Fibroblast of skin of right biceps (primary cell): ENCODE measurements around the gene SENP3.
"Not testable (repeated sequence)": the region's sequence is repeated elsewhere in the genome, so short reads cannot be mapped to it uniquely, and the experiment has no call there.

Experiments used
- DNase-seq: peaks from one replicate; pipeline ENCODE4 v3.0.0-alpha.2; 2013

SENP3 gene

DNA sequence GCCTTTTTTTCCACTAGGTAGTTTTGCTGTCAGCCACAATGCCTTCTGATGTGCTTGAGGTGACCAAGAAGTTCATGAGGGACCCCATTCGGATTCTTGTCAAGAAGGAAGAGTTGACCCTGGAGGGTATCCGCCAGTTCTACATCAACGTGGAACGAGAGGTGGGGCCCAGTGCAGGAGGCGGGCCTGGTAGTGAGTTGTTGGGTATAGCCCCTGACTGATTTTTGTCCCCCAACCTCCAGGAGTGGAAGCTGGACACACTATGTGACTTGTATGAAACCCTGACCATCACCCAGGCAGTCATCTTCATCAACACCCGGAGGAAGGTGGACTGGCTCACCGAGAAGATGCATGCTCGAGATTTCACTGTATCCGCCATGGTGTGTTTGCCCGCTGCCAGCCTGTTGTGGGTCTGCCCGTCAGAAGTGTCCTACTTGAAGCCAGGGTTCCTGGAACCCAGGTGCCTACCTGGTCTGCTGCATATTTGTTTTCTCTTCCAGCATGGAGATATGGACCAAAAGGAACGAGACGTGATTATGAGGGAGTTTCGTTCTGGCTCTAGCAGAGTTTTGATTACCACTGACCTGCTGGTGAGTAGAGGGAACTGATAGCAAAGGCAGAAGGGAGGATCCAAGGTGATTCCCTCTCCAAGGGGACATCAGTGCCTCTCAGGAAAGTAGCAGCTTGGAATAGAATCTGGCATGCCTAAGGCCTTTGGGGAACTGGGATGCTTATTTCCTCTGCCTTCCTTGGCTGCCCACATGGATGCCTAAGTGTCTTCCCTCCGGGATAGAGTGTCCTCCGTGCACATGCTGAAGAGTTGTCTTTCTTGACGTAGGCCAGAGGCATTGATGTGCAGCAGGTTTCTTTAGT is 15.8 kb downstream of the SENP3 start:
- no peak for DNase-seq

DNA sequence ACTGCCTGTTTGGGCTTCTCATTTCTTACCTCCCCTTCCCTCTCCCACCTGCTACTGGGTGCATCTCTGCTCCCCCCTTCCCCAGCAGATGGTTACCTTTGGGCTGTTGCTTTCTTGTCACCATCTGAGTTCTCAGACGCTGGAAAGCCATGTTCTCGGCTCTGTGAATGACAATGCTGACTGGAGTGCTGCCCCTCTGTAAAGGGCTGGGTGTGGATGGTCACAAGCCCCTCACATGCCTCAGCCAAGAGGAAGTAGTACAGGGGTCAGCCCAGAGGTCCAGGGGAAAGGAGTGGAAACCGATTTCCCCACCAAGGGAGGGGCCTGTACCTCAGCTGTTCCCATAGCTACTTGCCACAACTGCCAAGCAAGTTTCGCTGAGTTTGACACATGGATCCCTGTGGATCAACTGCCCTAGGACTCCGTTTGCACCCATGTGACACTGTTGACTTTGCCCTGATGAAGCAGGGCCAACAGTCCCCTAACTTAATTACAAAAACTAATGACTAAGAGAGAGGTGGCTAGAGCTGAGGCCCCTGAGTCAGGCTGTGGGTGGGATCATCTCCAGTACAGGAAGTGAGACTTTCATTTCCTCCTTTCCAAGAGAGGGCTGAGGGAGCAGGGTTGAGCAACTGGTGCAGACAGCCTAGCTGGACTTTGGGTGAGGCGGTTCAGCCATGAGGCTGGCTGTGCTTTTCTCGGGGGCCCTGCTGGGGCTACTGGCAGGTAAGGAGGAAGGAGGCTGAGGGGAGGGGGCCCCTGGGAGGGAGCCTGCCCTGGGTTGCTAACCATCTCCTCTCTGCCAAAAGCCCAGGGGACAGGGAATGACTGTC is 17.5 kb downstream of the SENP3 start, which contains the start of gene CD68:
Gene CD68, plus strand, starts transcription at position 638 of the 833 bp plus-strand sequence. Its CDS starts 40 bp downstream, at position 678.
- DNase-seq = peak; percentile 93

DNA sequence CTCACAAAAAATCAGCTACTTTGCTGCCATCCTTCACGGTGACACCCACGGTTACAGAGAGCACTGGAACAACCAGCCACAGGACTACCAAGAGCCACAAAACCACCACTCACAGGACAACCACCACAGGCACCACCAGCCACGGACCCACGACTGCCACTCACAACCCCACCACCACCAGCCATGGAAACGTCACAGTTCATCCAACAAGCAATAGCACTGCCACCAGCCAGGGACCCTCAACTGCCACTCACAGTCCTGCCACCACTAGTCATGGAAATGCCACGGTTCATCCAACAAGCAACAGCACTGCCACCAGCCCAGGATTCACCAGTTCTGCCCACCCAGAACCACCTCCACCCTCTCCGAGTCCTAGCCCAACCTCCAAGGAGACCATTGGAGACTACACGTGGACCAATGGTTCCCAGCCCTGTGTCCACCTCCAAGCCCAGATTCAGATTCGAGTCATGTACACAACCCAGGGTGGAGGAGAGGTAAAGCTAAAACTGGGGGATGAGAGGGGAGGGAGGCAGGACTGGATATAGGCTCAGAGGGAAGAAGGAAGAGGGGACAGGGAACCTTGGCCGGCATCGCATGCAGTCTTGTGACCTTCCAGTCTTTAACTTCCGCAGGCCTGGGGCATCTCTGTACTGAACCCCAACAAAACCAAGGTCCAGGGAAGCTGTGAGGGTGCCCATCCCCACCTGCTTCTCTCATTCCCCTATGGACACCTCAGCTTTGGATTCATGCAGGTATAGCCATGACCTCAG is 18.3 kb downstream of the SENP3 start:
- DNase-seq = no peak

DNA sequence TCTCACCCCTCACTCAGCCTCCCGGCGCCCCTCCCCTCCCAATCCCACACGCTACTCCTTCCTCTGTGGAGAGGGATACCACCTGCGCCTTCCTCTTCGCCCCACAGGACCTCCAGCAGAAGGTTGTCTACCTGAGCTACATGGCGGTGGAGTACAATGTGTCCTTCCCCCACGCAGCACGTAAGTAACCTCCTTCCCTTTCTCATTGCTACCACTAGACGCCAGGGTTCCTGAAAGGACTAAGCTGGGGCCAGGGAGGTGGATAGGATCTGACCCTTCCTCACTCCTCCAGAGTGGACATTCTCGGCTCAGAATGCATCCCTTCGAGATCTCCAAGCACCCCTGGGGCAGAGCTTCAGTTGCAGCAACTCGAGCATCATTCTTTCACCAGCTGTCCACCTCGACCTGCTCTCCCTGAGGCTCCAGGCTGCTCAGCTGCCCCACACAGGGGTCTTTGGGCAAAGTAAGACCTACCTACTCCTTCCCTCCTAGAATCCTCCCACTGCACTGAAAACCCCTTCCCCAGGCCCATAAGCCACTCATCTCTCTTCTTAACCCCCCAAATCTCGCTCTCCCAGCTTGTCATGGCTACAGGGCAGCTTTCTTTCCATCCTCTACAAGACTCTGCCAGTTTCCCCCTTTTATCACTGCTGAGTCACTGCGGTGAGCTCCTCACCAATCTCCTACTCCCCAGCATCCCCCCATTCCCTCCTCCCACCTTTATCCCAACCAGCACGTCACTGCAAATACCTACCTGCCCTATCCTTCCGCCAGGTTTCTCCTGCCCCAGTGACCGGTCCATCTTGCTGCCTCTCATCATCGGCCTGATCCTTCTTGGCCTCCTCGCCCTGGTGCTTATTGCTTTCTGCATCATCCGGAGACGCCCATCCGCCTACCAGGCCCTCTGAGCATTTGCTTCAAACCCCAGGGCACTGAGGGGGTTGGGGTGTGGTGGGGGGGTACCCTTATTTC is 19.2 kb downstream of the SENP3 start:
- DNase-seq = no peak

DNA sequence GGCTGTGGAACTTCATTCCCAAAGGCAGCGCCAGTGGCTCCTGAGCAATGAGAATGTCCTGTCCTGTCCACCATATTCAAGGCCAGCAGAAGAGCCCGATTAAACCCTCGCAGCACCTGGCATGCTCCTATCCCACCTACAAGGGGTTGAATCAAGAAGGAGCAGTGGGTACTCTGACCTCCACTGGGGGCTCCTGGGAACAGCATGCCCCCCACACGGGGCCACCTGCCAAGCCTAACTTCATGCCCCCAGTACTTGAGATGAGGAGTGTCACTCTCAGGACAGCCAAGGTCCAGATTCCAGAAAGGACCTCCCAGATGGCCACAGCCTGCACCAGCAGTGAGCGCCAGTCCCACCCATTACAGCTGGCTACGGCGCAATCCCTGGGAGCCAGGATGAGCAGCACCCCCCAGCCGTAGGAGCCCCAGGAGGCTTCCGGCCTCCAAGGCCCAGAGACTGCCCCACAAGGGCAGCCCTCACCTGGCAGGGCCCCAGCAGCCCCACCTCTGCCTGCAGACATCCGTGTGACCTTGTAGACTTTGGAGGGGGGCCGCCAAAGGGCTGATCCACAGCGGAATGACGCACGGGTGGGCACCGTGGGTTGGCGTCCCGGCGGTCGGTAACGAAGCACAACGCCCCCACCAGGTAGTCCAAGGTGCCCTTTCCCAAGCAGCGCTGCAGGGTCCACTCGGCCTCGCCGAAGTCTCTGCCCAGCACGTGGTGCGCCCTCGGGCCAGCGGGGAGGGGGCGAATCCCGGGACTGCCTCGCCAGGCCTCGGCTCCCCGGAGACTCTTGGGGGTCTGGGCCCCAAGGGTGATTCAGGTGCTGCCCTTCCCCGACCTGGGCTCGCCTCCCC is 20.9 kb downstream of the SENP3 start:
- DNase-seq = no peak

DNA sequence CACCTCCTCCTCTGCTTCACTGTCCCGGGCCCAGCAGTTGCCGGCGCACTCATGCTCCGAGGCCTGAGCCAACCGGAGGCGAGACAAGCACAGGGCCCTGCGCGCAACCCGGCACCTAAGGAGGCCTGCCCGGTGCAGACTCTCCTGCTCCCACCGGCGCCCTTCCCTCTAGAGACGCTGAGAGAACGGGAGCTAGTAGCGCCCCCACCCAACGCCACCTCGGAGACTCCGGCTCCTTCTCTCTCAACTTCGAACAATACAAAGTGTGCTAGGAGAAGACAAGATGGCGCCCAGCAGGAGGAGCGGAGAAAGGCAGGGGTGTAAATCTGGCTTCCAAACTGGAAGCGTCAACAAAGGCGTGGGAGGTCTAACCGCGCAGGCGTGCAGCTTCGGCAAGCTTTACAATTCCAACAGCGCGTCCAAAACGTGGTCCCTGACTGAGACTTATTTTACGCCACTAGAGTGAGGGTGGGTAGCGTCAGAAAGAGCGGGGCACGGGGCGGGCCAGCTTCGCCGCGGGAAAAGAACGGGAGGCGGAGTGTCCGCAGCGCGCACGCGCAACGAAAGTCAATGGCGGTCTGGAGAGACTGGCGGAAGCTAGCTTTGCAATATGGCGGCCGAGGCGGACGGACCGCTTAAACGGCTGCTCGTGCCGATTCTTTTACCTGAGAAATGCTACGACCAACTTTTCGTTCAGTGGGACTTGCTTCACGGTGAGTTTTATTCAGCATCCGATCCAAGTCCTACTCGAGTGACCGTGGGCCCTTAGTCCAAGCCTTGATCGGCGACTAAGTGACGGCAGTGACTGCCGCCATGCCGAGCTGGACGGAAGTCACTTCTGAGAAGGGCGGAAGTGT is 21.8 kb downstream of the SENP3 start, which contains the start of gene MPDU1:
Gene MPDU1, plus strand, starts transcription at position 600 of the 857 bp plus-strand sequence. Its CDS starts 11 bp downstream, at position 611.
- DNase-seq = peak; percentile 98

DNA sequence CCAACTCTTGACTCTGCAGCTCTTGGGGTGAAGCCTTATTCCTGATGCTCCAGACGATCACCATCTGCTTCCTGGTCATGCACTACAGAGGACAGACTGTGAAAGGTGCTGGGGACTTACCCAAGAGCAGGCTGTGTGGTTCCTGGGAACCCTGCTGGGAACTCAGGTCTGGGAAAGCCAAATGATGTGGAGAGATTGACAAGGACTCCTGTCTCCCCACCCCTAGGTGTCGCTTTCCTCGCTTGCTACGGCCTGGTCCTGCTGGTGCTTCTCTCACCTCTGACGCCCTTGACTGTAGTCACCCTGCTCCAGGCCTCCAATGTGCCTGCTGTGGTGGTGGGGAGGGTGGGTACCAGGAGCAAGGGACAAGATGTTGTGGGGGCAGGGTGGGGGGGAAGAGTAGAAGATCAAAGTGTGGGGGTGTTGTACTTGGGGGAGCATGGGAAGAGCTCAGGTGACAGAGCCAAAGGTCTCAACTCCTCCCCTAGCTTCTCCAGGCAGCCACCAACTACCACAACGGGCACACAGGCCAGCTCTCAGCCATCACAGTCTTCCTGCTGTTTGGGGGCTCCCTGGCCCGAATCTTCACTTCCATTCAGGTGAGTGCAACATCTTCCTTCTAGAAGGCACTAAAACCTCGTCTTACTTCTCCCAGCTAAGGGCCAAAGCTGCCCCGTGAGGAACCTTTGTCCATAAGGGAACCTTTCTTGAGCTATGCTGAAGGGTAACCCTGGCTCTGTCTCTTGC is 25.1 kb downstream of the SENP3 start:
- no peak for DNase-seq

DNA sequence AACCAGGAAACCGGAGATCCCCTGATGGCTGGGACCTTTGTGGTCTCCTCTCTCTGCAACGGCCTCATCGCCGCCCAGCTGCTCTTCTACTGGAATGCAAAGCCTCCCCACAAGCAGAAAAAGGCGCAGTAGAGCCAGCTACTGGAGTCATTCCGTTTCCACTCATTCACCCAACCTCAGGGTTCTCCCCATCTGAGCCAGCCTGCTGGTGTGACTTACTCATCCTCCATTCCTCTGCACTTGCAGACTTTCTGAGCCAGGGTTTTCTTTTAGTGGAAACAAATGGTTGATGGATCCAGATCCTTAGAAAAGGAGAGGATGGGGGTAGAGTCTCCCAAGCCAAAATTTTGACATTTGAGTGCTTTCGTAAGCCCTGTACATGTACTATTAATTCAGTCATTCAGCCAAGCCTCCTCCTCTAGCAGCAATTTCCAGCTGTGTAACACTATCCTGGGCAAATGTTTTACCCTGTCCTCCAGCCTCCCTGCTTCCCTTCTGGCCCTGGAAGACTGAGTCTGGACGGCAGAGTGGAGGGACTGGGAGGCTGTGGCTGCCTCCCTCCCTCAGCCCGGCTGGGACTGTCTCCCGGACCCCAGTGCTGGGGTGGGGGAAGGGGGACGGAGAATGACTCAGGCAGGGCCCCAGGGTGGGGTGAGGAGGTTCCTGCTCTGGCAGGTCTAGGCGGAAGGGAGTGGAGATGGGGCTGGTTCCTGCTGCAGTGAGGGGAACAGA is 25.9 kb downstream of the SENP3 start:
- DNase-seq = peak; percentile 95

DNA sequence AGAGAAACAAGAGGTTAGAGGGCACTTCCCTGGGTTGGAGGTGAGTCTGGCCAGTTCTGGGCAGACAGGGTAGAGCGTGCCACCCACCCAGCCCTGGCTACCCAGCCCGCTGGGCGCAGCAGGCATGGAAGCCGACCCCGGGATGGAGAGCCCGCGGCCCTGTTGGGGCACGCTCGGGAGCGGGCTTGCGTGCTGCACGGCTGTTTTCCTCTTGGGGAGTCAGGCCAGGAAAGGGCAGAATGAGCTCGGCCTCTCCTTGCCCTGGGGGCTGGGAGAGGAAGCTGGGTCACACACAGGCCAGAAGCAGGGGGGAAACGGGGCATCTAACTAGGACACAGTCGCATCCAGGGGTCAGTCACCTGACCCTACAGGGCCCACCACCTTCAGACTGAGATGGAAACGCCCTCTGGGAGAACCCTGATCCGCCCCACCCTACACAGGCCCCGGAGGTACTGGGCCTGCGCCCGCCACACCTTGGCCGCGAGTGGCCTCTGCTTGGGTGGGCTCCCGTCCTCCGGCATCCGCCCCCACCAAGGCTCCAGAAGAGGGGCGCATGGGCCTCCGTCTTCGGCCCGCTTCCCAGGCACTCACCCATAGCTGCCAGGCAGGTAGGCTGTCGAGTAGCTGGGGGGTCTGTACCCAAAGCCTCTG is 27.0 kb downstream of the SENP3 start:
- no peak for DNase-seq

DNA sequence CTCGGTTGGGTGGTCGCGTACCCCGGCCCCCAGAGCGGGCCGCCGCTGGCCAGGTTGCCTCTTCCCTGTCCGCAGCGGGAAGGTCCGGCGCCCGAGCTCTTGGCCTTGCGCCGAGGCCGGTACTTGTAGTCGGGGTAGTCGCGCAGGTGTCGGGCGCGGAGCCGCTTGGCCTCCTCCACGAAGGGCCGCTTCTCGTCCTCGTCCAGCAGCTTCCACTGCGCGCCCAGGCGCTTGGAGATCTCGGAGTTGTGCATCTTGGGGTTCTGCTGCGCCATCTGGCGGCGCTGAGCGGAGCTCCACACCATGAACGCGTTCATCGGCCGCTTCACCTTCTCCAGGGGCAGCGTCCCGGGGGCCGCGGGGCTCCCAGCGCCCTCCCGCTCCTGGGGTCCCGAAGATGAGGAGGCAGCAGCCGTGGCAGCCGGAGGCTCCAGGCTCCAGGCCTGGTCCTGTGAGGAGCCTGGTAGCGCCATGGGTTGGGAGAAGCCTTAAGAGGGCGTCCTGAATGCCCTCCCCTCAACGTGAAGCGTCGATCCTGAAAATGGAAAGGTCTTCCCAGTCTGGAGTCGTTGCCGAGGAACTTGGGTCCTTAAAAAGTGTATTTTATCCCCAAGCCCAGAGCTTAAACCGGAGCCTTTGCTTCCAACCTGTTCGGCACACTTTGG is 27.6 kb downstream of the SENP3 start:
- DNase-seq = peak; percentile 83

DNA sequence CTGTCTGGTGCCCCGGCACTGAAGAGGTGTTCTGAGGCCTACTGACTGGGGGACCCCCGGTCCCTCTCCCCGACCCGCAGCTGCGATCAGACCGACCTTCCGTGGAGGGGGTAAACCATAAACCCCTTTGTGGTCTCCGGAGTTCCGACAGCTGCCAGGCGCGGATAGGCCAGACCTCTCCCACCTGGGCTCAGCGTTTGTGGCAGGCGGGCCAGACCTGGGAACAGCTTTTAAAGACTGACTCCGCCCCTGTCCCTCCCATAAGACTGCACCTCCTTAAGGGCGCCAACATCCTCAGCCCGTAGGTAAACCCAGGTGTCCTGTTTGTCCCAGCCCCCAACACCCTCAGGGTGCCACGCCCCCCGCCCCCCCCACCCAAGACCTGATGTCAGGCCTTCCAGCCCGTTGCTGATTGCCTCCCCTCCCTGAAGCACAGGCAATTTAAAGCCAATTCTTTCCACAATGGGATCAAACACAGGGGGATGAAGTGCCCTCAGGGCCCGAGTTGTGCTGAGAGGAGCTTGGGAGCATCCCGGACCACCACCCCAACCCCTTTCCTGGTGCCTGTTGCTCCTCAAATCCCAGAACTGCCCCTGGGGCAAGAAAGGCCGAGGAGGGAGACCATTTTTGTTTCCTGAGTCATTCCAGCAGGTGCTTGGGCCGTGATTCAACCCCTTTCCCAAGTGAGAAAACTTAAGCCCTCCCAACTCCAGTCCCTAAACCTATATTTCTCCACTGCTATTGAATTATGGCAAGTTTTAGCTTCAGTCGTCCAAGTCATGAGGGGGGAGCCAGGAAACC is 28.4 kb downstream of the SENP3 start, which contains the start of gene SOX15:
Gene SOX15, minus strand, starts transcription at position 204 of the 801 bp plus-strand sequence. CDS start 418 bp downstream, outside the sequence.
- DNase-seq = no peak

DNA sequence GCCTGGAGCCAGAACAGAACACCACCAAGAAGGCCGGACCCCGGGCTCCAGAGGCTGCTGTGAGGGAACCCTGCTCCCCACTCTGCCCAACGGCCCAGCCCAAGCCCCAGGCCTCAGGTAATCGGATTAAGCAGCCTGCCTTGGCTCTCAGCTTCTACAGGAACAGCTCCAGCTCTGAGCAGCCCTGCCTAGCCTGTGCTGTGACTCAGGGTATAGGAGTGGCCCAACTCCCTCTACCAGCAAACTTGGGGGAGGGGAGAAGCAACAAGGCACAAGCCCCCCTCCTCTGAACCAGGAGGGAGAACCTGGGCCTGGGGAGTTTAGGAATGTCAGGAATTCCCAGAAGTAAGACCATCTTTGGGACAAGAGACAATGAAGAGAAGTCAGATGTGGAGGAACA is 29.0 kb downstream of the SENP3 start:
- DNase-seq = peak; percentile 63

DNA sequence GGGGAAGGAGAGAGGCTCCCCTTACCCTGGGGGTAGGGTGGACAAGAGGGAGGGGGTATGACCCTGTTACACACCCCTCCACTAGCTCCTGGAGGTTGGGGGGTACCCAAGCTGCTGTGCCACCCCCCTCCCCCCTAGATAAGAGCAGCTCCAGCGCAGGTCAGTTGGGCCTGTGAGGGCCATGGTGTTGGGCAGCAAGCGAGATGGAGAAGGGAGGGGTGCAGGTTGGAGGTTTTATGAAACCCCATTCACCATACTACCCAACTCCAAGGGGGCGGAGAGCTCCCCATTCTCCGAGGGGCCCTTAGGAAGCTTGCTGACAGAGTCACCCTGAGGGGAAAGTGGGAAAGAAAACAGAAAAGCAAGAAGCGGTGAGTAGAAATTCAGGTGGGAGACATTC is 29.9 kb downstream of the SENP3 start:
- no peak for DNase-seq

DNA sequence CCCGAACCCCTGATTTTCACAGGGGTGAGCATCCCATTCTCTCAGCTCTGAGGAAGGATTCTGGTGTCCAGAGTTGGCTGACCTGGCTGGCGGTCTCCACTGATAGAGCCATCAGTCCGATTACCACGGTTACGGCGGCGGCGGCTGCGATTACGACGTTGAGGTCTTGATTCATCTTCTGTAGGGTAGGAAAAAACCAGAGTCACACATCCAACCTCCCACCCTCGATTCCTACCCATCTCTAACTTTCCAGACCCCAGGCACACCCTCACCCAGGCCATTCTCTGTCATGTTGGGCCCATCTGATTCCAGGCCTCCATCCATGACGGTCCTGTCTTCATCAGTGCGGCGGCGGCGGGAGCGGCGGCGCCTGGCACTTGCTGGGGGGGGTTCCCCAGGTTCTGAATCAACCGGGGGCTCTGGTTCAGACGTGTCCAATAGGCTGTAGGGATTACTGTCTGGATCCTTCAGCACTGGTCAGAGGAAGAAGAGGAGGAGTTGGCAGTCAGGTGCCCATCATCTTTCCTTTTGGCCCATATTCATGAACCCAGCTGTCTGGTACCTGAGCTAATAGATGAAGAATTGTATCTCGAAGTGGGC is 30.8 kb downstream of the SENP3 start:
- no peak for DNase-seq

DNA sequence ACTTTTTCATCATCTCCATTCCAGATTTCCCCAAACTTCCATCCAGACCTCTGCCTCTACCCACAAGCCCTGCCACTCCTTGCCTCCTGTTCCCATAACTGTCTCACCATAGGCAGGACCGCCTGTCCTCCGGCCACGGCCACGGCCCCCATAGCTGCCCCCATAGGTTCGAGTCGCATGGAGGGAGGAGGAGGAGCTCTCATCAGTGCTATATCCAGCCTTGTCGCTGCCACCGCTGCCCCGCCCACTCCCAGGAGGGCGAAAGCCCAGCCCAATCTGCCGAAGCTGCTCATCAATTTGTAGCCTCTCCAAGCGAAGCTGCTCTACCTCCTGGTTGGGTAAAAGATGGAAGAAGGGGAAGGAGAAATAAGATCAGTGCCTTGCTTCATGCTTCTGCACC is 31.6 kb downstream of the SENP3 start:
- DNase-seq = no peak

DNA sequence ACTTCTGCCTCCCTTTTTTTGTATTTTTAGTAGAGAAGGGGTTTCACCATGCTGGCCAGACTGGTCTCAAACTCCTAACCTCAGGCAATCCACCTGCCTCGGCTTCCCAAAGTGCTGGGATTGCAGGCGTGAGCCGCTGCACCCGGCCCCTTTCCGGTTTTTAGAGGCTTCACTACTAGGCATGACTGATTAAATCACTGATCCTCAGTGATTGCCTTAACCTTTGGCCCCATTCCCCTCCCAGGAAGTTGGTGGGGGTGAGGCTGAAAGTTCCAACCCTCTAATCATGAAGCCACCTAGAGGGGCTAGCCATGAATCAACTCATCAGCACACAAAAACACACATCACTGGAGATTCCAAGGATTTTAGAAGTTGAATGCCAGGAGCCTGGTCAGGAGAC is 35.8 kb downstream of the SENP3 start:
- not testable (repeated sequence) for DNase-seq
